SK-N-SH (cell line): Measurements from ENCODE around the gene PPP1R12C. TPM values are rescaled to one million over a fixed set of nuclear protein-coding genes. Genes with fewer than 3 reads are reported as not detected.

Experiments used
- CTCF ChIA-PET: fragments of 300-600, 350-600 bp; formaldehyde crosslinking; extraction: SDS; loops from one replicate; lab custom pipeline; 2021; lab: Yijun Ruan, JAX
- POLR2A ChIA-PET: fragments of 350-600 bp; sonication (Branson Sonifier 250); formaldehyde crosslinking; extraction: SDS; loops from one replicate; lab custom pipeline; 2020; ENCODE audit warnings: antibody characterized with exemption, inconsistent platforms; lab: Yijun Ruan, JAX
- DNase-seq: peaks from one replicate; pipeline ENCODE4 v3.0.0; 2012
- H2AFZ ChIP-seq: fragments of 200-600 bp; sonication (generic); 2 replicates; pipeline ENCODE4 v1.8.1; 2016; ENCODE audit warnings: antibody characterized with exemption, mild to moderate bottlenecking, low read depth
- H3F3A ChIP-seq: fragments of 200-600 bp; sonication (generic); replicated peaks from 2 replicates; pipeline ENCODE3; 2016; ENCODE audit warnings: antibody characterized with exemption, mild to moderate bottlenecking; ENCODE audit not compliant: insufficient read depth
- H3K27ac ChIP-seq, 2 experiments: fragments of 200-500 bp in 1 of 2; fragments of 200-600 bp in 1 of 2; sonication (Bioruptor generic) in 1 of 2; sonication (generic), shearing (Covaris generic) in 1 of 2; 2 replicates each; pipeline versions ENCODE4 v1.5.1 to v1.6.1; 2014 to 2016; ENCODE audit warnings: low read depth in 2 of 2, inconsistent platforms in 1 of 2, low read length in 1 of 2, mild to moderate bottlenecking in 1 of 2, mixed read lengths in 1 of 2
- H3K27me3 ChIP-seq: fragments of 200-600 bp; sonication (generic), shearing (Covaris generic); 2 replicates; pipeline ENCODE4 v1.6.1; 2016; ENCODE audit warnings: mixed run types; ENCODE audit not compliant: insufficient read depth
- H3K36me3 ChIP-seq, 2 experiments: fragments of 200-500 bp in 1 of 2; fragments of 200-600 bp in 1 of 2; sonication (Bioruptor generic) in 1 of 2; sonication (generic) in 1 of 2; replicated peaks in 1 of 2; 2 replicates each; pipeline versions ENCODE3 to v1.5.1; 2014 to 2016; ENCODE audit warnings: low read length in 1 of 2, mild to moderate bottlenecking in 1 of 2; ENCODE audit not compliant: insufficient read depth in 2 of 2, control insufficient read depth in 1 of 2
- H3K4me1 ChIP-seq, 2 experiments: fragments of 200-500 bp in 1 of 2; fragments of 200-600 bp in 1 of 2; sonication (Bioruptor generic) in 1 of 2; sonication (generic), shearing (Covaris generic) in 1 of 2; 2 replicates each; pipeline versions ENCODE4 v1.5.1 to v1.6.1; 2014 to 2016; ENCODE audit warnings: low read depth in 1 of 2, low read length in 1 of 2, mixed run types in 1 of 2; ENCODE audit not compliant: insufficient read depth in 2 of 2, control insufficient read depth in 1 of 2
- H3K4me2 ChIP-seq: fragments of 200-600 bp; sonication (generic), shearing (Covaris generic); 2 replicates; pipeline ENCODE4 v1.6.1; 2017; ENCODE audit warnings: mixed run types
- H3K4me3 ChIP-seq, 2 experiments: fragments of 200-500 bp in 1 of 2; fragments of 200-600 bp in 1 of 2; sonication (Bioruptor generic) in 1 of 2; sonication (generic), shearing (Covaris generic) in 1 of 2; 2 replicates each; pipeline versions ENCODE4 v1.5.1 to v1.8.1; 2014 to 2016; ENCODE audit warnings: low read depth in 2 of 2, inconsistent platforms in 1 of 2, low read length in 1 of 2, mild to moderate bottlenecking in 1 of 2, mixed read lengths in 1 of 2, moderate library complexity in 1 of 2
- H3K79me2 ChIP-seq: fragments of 200-600 bp; sonication (generic); 2 replicates; pipeline ENCODE4 v1.8.1; 2017; ENCODE audit warnings: mild to moderate bottlenecking; ENCODE audit not compliant: insufficient read depth
- H3K9ac ChIP-seq: fragments of 200-600 bp; sonication (generic); 2 replicates; pipeline ENCODE4 v1.6.1; 2017; ENCODE audit warnings: mixed run types
- H3K9me2 ChIP-seq: fragments of 200-600 bp; sonication (generic); 2 replicates; pipeline ENCODE4 v1.6.1; 2017; ENCODE audit warnings: mixed run types
- H3K9me3 ChIP-seq: fragments of 200-600 bp; sonication (generic); 2 replicates; pipeline ENCODE4 v1.6.1; 2017; ENCODE audit warnings: mixed run types, mild to moderate bottlenecking, moderate library complexity
- H4K20me1 ChIP-seq: fragments of 200-600 bp; sonication (generic); 2 replicates; pipeline ENCODE4 v1.6.1; 2017; ENCODE audit warnings: mild to moderate bottlenecking, mixed run types; ENCODE audit not compliant: insufficient read depth
- CHD2 ChIP-seq: fragments of 150-350 bp; IDR thresholded peaks from 2 replicates; pipeline ENCODE4 v1.6.1; 2018; ENCODE audit warnings: low read length; ENCODE audit not compliant: partially characterized antibody
- ELF1 ChIP-seq: IDR thresholded peaks from 2 replicates; pipeline ENCODE4 v1.4.0; 2012
- EP300 ChIP-seq, 2 experiments: IDR thresholded peaks; 2 replicates each; pipeline versions ENCODE4 v1.4.0 to v1.6.1; 2012; ENCODE audit warnings: borderline replicate concordance in 1 of 2, low read depth in 1 of 2, low read length in 1 of 2
- EZH2phosphoT487 ChIP-seq: fragments of 200-600 bp; sonication (generic); IDR thresholded peaks from 2 replicates; pipeline ENCODE4 v1.6.1; 2017; ENCODE audit warnings: low read depth, mixed run types, mild to moderate bottlenecking, antibody characterized with exemption, moderate library complexity, borderline replicate concordance
- FOSL2 ChIP-seq: IDR thresholded peaks from 2 replicates; pipeline ENCODE4 v1.4.0; 2012; ENCODE audit warnings: low read depth, mild to moderate bottlenecking, moderate library complexity, borderline replicate concordance
- GABPA ChIP-seq: IDR thresholded peaks from 2 replicates; pipeline ENCODE4 v1.4.0; 2012; ENCODE audit warnings: low read depth, mild to moderate bottlenecking
- GATA2 ChIP-seq: sonication (generic); formaldehyde crosslinking; IDR thresholded peaks from 2 replicates; pipeline ENCODE4 v1.5.0; 2020; ENCODE audit warnings: mild to moderate bottlenecking, missing genetic modification reagents
- MEF2A ChIP-seq: IDR thresholded peaks from 2 replicates; pipeline ENCODE4 v1.4.0; 2012; ENCODE audit warnings: low read depth, borderline replicate concordance
- NFIC ChIP-seq: IDR thresholded peaks from 2 replicates; pipeline ENCODE4 v1.4.0; 2012; ENCODE audit warnings: borderline replicate concordance
- NRF1 ChIP-seq: IDR thresholded peaks from 2 replicates; pipeline ENCODE4 v1.6.1; 2012; ENCODE audit warnings: low read depth, mild to moderate bottlenecking, low read length
- RAD21 ChIP-seq: IDR thresholded peaks from 2 replicates; pipeline ENCODE4 v1.6.1; 2012; ENCODE audit warnings: mild to moderate bottlenecking, low read length
- RFX5 ChIP-seq: IDR thresholded peaks from 2 replicates; pipeline ENCODE4 v1.6.1; 2012; ENCODE audit warnings: mild to moderate bottlenecking, improper control_type of control experiment, low read length
- SIN3A ChIP-seq: IDR thresholded peaks from 2 replicates; pipeline ENCODE4 v1.6.1; 2012; ENCODE audit warnings: low read depth, mild to moderate bottlenecking, low read length, moderate library complexity, borderline replicate concordance
- SMC3 ChIP-seq: IDR thresholded peaks from 2 replicates; pipeline ENCODE4 v1.6.1; 2012; ENCODE audit warnings: low read depth, low read length, improper control_type of control experiment
- TCF12 ChIP-seq: IDR thresholded peaks from 2 replicates; pipeline ENCODE4 v1.4.0; 2012
- TEAD4 ChIP-seq: IDR thresholded peaks from 2 replicates; pipeline ENCODE4 v1.4.0; 2012; ENCODE audit warnings: mild to moderate bottlenecking, borderline replicate concordance; ENCODE audit not compliant: insufficient read depth
- WGBS: methylation state at CpG from one replicate; pipeline ENCODE4 v1.1.6; 2017; ENCODE audit warnings: low lambda C conversion rate; 5-methylcytosine and 5-hydroxymethylcytosine counted together
- polyA plus RNA-seq, 3 experiments: library from polyadenylated mRNA; depleted of rRNA; stranded (reverse); fragments of >200 nt; gene quantifications; 2 replicates each; pipeline ENCODE4 v1.2.3, GENCODE V29; 2012
- TF ChIP-seq, protein P1 (sequence below): fragments of 150-350 bp; IDR thresholded peaks from 2 replicates; pipeline ENCODE4 v1.6.1; 2016; ENCODE audit warnings: mild to moderate bottlenecking, low read depth, low read length
- TF ChIP-seq, protein P2 (sequence below): IDR thresholded peaks from 2 replicates; pipeline ENCODE4; 2012
- TF ChIP-seq, protein P3 (sequence below): IDR thresholded peaks from 2 replicates; pipeline ENCODE4 v1.4.0; 2012; ENCODE audit warnings: low read depth
- TF ChIP-seq, protein P4 (sequence below): IDR thresholded peaks from 2 replicates; pipeline ENCODE4 v1.6.1; 2012; ENCODE audit warnings: mild to moderate bottlenecking, low read depth, low read length, moderate library complexity

The PPP1R12C gene
- polyA plus RNA-seq, 1 of the 3 experiments (the other 2 are of a cell fraction): 83.9 TPM

DNA sequence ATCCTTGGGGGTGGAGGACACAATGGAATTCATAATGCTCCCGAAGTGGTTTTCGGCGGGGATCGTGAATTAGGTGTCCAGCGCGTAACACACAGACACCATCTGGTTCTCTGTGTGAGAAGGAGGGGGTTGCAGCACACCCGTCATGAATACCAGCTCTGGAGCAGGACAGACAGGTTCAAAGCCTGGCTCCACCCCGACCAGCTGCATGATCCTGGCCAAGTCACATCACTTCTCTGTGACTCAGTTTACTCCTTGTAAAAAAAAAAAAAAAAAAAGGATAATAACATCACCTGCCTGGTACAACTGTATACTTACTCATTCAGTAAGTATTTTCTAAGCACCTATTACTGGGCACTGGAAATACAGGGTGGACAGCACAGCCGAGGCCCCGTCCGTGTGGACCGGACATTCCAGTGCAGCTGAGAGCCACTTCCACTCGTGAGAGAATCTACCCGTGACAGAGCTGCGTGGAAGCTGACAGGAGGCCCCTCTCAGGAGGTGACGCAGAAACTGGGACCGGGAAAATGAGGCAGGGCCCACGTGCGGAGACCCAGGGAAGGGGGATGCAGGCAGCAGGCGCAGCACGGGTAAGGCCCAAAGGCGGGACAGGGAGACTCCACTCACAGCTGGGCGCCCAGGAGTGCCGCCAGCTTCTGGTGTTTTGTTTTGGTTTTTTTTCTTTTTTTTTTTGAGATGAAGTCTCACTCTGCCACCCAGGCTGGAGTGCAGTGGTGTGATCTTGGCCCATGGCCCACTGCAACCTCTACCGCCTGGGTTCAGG is 66.5 kb downstream of the PPP1R12C start:
- H3K4me3 ChIP-seq: no peak overlapping the region
- no peaks in the 10 kb centered on the region for H3K4me1 ChIP-seq
- H3K9me2 ChIP-seq: no peaks in the 10 kb centered on the region
- no peaks in the 10 kb centered on the region for H3K9me3 ChIP-seq
- H3F3A ChIP-seq: no peaks in the 10 kb centered on the region
- H3K79me2 ChIP-seq: no peaks in the 10 kb centered on the region
- H3K27me3 ChIP-seq: no peaks in the 10 kb centered on the region
- DNase-seq: no peak
- H3K27ac ChIP-seq: no peak overlapping the region
- TF ChIP-seq, protein P1, sequence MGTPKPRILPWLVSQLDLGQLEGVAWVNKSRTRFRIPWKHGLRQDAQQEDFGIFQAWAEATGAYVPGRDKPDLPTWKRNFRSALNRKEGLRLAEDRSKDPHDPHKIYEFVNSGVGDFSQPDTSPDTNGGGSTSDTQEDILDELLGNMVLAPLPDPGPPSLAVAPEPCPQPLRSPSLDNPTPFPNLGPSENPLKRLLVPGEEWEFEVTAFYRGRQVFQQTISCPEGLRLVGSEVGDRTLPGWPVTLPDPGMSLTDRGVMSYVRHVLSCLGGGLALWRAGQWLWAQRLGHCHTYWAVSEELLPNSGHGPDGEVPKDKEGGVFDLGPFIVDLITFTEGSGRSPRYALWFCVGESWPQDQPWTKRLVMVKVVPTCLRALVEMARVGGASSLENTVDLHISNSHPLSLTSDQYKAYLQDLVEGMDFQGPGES: no peak
- TF ChIP-seq GABPA: no peak
- TF ChIP-seq ELF1: no peak
- no peak for TF ChIP-seq MEF2A
- no peak for TF ChIP-seq NRF1
- TF ChIP-seq RAD21: no peak
- TF ChIP-seq, protein P2, sequence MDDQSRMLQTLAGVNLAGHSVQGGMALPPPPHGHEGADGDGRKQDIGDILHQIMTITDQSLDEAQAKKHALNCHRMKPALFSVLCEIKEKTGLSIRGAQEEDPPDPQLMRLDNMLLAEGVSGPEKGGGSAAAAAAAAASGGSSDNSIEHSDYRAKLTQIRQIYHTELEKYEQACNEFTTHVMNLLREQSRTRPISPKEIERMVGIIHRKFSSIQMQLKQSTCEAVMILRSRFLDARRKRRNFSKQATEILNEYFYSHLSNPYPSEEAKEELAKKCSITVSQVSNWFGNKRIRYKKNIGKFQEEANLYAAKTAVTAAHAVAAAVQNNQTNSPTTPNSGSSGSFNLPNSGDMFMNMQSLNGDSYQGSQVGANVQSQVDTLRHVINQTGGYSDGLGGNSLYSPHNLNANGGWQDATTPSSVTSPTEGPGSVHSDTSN: no peak
- no peak for TF ChIP-seq TCF12
- TF ChIP-seq RFX5: no peak
- no peak for TF ChIP-seq SMC3
- no peak for TF ChIP-seq EP300 (IDR thresholded peaks at IDR 0.05; ENCODE audit: borderline replicate concordance in 1 of 2, low read depth in 1 of 2, low read length in 1 of 2)
- no peak for TF ChIP-seq GATA2 (CRISPR knock-in tag)
- TF ChIP-seq FOSL2: no peak
- TF ChIP-seq, protein P3, sequence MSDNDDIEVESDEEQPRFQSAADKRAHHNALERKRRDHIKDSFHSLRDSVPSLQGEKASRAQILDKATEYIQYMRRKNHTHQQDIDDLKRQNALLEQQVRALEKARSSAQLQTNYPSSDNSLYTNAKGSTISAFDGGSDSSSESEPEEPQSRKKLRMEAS: no peak
- TF ChIP-seq NFIC: no peak
- TF ChIP-seq CHD2: no peak
- no peak for TF ChIP-seq TEAD4
- TF ChIP-seq EZH2phosphoT487: no peak
- no peak for TF ChIP-seq SIN3A
- TF ChIP-seq, protein P4, sequence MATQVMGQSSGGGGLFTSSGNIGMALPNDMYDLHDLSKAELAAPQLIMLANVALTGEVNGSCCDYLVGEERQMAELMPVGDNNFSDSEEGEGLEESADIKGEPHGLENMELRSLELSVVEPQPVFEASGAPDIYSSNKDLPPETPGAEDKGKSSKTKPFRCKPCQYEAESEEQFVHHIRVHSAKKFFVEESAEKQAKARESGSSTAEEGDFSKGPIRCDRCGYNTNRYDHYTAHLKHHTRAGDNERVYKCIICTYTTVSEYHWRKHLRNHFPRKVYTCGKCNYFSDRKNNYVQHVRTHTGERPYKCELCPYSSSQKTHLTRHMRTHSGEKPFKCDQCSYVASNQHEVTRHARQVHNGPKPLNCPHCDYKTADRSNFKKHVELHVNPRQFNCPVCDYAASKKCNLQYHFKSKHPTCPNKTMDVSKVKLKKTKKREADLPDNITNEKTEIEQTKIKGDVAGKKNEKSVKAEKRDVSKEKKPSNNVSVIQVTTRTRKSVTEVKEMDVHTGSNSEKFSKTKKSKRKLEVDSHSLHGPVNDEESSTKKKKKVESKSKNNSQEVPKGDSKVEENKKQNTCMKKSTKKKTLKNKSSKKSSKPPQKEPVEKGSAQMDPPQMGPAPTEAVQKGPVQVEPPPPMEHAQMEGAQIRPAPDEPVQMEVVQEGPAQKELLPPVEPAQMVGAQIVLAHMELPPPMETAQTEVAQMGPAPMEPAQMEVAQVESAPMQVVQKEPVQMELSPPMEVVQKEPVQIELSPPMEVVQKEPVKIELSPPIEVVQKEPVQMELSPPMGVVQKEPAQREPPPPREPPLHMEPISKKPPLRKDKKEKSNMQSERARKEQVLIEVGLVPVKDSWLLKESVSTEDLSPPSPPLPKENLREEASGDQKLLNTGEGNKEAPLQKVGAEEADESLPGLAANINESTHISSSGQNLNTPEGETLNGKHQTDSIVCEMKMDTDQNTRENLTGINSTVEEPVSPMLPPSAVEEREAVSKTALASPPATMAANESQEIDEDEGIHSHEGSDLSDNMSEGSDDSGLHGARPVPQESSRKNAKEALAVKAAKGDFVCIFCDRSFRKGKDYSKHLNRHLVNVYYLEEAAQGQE: no peak
- POLR2A ChIA-PET: no interaction called here
- H3K4me2 ChIP-seq: no peak overlapping the region
- 94% methylated on average over 25 of the region's 25 CpGs for WGBS
- peaks cover 8 to 35% of the 10 kb centered on the region in 2 experiments for H3K36me3 ChIP-seq
- H4K20me1 ChIP-seq: no peaks in the 10 kb centered on the region
- no peak overlapping the region for H2AFZ ChIP-seq
- CTCF ChIA-PET: interaction anchor here (1.0 kb wide), 1 partner anchor 581 kb away, joined by 3 read pairs; no protein-coding TSS in a partner anchor
- H3K9ac ChIP-seq: no peak overlapping the region
